Thoracic aorta (tissue), 2 donors: ENCODE data around the gene MT3. TPM values are rescaled to one million over a fixed set of nuclear protein-coding genes. Genes with fewer than 3 reads are reported as not detected.

Experiments
- ATAC-seq: fragments of 150-250 bp; one replicate; pipeline ENCODE4 v1.8.0; 2017; ENCODE audit warnings: low read depth; ENCODE audit not compliant: insufficient number of reproducible peaks, low FRiP score
- DNase-seq: peaks from one replicate; pipeline ENCODE4 v3.0.0-alpha.2; 2020; ENCODE audit warnings: low spot score
- H3K27ac ChIP-seq, 2 donors: fragments of 200-600 bp; sonication (generic); 1 replicate in 1 of 2; 2 replicates in 1 of 2; pipeline ENCODE4 v1.5.1; 2016; ENCODE audit warnings: mild to moderate bottlenecking in 2 of 2, moderate library complexity in 2 of 2
- H3K27me3 ChIP-seq: fragments of 200-600 bp; sonication (generic); replicated peaks from 2 replicates; pipeline ENCODE4 v1.6.0; 2016; ENCODE audit warnings: mild to moderate bottlenecking; ENCODE audit not compliant: insufficient read depth
- H3K36me3 ChIP-seq: fragments of 200-600 bp; sonication (generic); one replicate; pipeline ENCODE4 v1.5.1; 2016
- H3K4me1 ChIP-seq, 2 donors: fragments of 200-600 bp; sonication (generic); 1 replicate in 1 of 2; 2 replicates in 1 of 2; pipeline versions ENCODE4 v1.5.1 to v1.6.0; 2016; ENCODE audit warnings: low read depth in 2 of 2, mild to moderate bottlenecking in 1 of 2; ENCODE audit not compliant: control insufficient read depth in 1 of 2
- H3K4me3 ChIP-seq: fragments of 200-600 bp; sonication (generic); 2 replicates; pipeline ENCODE4 v1.5.1; 2016; ENCODE audit warnings: mild to moderate bottlenecking
- H3K9me3 ChIP-seq: fragments of 200-600 bp; sonication (generic); 2 replicates; pipeline ENCODE4 v1.5.1; 2016
- total RNA-seq, 2 donors: library from RNA; depleted of rRNA; stranded (reverse); fragments of >200 nt; gene quantifications; one replicate each; pipeline versions ENCODE4 v1.1.0 to v1.2.3, GENCODE V29; 2016
- TF ChIP-seq, protein P1 (sequence below): fragments of 200-600 bp; sonication (generic); IDR thresholded peaks from one replicate; pipeline ENCODE4 v1.5.1; 2019; ENCODE audit warnings: antibody characterized with exemption

The MT3 gene
- total RNA-seq, 2 donors from 2014 or later = not detected

DNA sequence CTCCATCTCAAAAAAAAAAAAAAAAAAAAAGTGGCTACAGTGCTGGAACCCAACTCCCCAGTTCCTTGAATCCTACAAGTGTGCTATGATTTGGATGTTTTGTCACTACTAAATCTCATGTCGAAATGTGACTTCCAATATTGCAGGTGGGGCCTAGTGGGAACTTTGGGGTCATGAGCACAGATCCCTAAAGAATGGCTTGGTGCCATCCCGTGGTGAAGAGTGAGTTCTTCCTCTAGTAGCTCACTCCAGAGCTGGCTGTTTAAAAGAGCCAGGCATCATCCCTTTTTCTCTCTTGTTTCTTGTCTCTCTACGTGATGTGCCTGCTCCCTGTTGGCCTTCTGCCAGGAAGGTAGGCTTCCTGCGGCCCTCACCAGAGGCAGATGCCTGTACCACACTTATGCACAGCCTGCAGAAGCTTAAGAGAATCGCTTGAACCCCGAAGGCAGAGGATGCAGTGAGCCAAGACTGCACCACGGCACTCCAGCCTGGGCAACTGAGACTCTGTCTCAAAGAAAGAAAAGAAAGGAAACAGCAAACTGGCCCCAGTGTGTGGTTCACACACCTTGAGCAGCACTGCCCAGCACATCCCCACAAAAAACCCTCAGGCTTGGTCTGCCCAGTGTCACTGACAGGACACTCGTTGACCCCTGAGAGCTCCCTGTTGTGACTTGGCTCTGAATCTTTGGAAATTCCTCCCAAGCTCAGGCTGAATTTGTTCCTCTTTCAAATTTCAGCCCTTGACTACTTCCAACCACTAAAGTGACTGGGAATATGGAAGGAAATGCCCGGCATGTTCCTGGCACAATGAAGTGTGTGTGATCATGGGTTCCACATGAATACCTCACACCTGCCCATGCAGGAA, 39.4 kb downstream of the MT3 start:
- Histone ChIP-seq H3K4me1 (peaks cover 0 to 10% of the 10 kb centered on the region in 2 donors), H3K36me3 (no peaks in the 10 kb centered on the region), H3K9me3 (no peaks in the 10 kb centered on the region), H3K27ac (peak overlapping the region; percentile 37 to 68), H3K27me3 (no peaks in the 10 kb centered on the region), H3K4me3 (no peak overlapping the region)
- TF ChIP-seq, protein P1, sequence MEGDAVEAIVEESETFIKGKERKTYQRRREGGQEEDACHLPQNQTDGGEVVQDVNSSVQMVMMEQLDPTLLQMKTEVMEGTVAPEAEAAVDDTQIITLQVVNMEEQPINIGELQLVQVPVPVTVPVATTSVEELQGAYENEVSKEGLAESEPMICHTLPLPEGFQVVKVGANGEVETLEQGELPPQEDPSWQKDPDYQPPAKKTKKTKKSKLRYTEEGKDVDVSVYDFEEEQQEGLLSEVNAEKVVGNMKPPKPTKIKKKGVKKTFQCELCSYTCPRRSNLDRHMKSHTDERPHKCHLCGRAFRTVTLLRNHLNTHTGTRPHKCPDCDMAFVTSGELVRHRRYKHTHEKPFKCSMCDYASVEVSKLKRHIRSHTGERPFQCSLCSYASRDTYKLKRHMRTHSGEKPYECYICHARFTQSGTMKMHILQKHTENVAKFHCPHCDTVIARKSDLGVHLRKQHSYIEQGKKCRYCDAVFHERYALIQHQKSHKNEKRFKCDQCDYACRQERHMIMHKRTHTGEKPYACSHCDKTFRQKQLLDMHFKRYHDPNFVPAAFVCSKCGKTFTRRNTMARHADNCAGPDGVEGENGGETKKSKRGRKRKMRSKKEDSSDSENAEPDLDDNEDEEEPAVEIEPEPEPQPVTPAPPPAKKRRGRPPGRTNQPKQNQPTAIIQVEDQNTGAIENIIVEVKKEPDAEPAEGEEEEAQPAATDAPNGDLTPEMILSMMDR = no peak
- no peak for DNase-seq
- no peak for ATAC-seq

DNA sequence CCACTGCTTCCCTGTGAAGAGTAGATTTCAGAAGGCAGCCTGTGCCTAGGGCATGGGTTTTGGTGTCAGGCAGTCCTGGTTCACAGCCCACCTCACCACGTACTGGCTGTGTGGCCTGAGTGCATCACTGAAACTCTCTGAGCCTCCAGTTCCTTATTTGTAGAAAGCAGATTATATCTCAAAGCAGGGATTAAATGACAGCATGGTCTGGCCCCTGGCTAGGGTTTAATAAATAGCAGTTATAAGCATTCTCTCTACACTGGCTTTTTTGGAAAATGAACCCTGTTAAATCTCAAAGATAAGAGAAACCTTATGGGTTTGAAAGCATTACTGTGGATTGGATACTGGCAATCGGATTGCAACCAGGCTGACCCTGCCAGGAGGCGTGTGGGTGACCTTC, 40.2 kb downstream of the MT3 start:
- no peak overlapping the region for H3K4me3 ChIP-seq
- peaks cover 0 to 18% of the 10 kb centered on the region in 2 donors for H3K4me1 ChIP-seq
- TF ChIP-seq, protein P1 = no peak
- H3K27me3 ChIP-seq = no peaks in the 10 kb centered on the region
- DNase-seq (no peak), ATAC-seq (no peak)
- H3K27ac ChIP-seq = peak overlapping the region in 1 of 2 donors; percentile 68
- H3K9me3 ChIP-seq = no peaks in the 10 kb centered on the region
- no peaks in the 10 kb centered on the region for H3K36me3 ChIP-seq

DNA sequence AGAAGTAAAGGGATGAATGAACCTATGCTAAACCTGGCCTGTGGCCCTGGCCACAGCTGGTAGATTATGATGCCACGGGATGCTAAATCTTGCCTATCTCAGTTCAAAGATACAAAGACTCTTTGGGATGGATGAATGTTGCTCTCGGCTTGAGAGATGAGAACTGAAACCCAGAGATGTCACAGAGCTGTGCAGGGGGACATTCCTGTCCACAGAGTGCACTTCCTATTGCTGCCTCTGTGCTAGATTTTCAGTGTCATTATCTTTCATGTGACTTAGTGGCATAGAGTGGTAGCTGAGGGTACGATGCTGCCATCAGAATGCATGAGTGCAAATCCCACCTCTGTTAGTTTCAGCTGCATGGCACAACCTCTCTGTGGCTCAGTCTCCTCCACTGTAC, 40.8 kb downstream of the MT3 start:
- DNase-seq (no peak), ATAC-seq (no peak)
- Histone ChIP-seq H3K4me1 (peaks cover 2 to 24% of the 10 kb centered on the region in 2 donors), H3K27me3 (no peaks in the 10 kb centered on the region), H3K36me3 (no peaks in the 10 kb centered on the region), H3K4me3 (no peak overlapping the region), H3K27ac (no peak overlapping the region), H3K9me3 (no peaks in the 10 kb centered on the region)
- TF ChIP-seq, protein P1 = no peak

DNA sequence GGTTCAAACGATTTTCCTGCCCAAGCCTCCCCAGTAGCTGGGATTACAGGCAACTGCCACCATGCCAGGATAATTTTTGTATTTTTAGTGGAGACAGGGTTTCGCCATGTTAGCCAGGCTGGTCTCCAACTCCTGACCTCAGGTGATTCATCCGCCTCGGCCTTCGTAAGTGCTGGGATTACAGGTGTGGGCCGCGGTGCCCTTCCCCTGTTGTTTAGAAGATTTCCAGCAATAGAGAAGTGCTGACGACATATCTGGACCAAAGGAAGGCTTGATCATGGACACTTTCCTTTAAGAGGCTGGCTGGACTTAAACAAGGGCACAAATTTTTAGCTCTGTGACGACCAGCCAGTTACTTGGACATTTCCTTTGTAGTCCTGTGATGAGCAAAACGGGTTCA, 41.9 kb downstream of the MT3 start:
- Histone ChIP-seq H3K4me1 (peaks cover 5 to 32% of the 10 kb centered on the region in 2 donors), H3K27me3 (no peaks in the 10 kb centered on the region), H3K27ac (peak overlapping the region; percentile 85 to 86), H3K9me3 (no peaks in the 10 kb centered on the region), H3K4me3 (no peak overlapping the region), H3K36me3 (no peaks in the 10 kb centered on the region)
- ATAC-seq = no peak
- TF ChIP-seq, protein P1 = no peak
- no peak for DNase-seq

DNA sequence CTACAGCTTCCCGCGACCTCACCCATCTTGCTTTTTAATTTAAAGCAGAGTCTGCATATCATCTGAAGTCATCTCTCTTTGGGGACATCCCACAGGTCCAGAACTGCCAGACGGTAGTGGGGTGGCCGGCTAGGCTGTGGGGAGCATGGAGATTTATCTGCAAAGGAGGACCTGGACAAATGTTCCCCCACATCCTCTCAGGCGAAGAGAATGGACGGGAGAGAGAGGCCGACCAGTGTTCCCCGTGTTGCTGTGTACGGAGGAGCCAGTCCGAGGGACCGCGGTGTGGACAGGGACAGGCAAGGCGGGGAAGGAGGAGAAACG, 42.5 kb downstream of the MT3 start:
- ATAC-seq = no peak
- Histone ChIP-seq H3K9me3 (no peaks in the 10 kb centered on the region), H3K36me3 (no peaks in the 10 kb centered on the region), H3K27me3 (no peaks in the 10 kb centered on the region), H3K4me3 (peak overlapping the region; percentile 77), H3K4me1 (peaks cover 5 to 30% of the 10 kb centered on the region in 2 donors), H3K27ac (peak overlapping the region; percentile 85 to 86)
- TF ChIP-seq, protein P1 = no peak
- no peak for DNase-seq
